Stimulated activated CD4-positive, alpha-beta T cell treated with anti-CD3 and anti-CD28 coated beads, Interleukin-4, amount 100 ng/mL, for 4 hours (primary cell): ENCODE results near the gene KRAS.

ENCODE experiments used
- DNase-seq, 2 experiments: peaks; one replicate each; pipeline ENCODE4 v3.0.0-alpha.2; 2020

Gene KRAS

GRCh38 chr12:25194722-25195055 is 56.0 kb downstream of the KRAS start:
- DNase-seq, result no peak

DNA sequence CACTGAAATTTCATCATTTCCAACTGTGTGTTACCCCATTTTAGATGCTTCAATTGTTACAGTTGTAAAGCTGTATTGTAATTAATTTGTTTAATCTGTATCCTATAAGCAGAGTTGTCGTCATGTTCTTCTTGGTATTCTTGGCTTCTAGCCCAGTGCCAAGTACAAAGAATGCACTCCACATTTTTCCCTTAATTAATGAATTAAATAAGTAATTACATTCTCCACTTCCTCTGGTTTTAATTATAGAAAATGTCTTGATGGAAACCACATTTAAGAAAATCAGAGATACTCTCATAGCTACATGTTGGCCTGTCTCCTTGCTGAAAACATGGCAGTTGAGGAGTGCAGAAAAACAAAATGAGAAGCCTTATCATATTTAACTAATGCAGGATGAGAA is 56.5 kb downstream of the KRAS start:
- no peak for DNase-seq

DNA sequence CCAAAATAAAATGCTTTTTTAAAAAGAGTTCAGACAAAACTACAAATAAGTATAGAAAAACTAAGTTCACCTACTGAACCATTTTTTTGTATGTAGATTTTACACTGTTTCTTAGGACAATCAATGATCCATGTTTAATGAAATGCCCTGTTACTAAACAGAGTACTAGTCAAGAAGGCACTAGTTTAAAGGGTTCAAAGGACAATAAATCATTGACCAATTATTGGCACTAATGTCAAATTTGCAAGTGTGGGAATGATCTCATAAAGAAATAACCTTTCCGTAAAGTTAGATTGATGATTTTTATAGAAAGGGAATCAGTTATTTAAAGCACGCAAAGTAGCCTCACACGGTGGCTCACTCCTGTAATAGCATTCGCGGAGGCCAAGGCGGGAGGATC is 59.9 kb downstream of the KRAS start:
- DNase-seq, result no peak

DNA sequence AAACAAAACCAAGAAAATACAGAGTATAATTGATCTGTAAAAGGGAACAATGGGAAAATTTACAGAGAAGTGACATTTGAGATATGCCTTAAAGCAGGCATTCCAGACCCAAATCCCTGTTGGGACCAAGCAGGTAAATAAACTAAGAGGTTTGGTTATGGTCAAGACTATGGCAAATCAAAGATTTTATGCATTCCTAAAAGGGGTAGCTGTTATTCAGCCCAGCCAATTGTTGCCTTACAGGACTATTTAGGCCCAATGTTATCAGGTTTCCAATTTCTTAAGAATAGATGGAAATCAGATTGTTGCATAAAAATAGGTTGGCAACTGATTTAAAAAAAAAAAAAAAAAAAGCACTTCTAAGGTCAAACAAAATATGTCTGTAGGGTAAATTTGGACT is 61.1 kb downstream of the KRAS start:
- no peak for DNase-seq

DNA sequence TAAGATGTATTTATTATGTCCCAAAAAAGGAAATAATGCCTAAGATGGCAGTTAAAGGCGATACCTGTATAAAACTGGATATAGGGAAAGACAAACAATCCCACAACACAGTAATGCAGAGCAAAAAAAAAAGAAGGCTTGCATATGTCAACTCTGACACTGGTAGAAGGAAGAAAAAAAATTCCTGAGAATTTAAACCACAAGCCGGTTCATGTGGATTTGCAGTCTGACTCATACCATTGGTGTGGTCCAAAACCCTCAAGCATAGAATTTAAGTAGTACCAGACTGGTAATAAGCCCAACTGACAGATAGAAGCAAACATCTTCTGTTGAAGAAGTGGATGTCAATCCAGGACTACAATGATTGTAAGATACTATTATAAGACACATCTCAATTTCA is 62.9 kb downstream of the KRAS start:
- no peak for DNase-seq

- DNase-seq, result no peak
Measured at GRCh38 chr12:25186788-25187402, 63.8 kb downstream of the KRAS start.

DNA sequence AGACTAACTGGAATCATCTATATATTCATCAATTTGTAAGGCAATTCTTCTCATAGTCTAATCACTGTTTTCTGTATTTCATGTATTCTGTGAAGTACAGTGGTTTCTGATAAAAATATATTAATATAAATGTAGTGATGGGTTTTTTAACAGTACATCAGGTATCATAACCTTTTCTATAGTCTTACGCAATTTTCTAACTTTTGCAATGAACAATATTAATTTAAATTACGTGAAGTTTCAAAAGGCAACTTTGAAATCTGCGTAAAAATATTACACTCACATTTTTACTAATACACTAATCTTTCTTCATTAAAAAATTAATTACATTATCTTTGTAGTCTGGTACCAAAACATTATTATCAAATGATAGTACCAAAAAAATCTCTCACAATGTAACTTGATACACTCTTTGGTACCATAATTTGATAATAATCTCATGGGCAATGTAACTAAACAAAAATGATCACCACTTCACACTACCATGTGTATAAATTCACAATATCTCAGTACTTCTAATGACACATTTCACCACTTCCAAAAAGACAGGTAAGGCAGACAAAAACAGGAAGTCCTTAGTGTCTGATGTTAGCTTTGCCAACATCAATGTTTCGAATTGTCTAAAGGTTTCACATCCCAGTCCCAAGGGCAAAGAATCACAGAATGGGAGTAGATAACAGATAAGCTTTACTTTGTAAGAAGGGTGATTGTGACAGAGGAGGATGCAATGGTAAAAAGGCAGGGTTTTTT is 64.5 kb downstream of the KRAS start:
- no peak for DNase-seq

- no peak for DNase-seq
Measured at GRCh38 chr12:25184132-25184531, 66.6 kb downstream of the KRAS start.

DNA sequence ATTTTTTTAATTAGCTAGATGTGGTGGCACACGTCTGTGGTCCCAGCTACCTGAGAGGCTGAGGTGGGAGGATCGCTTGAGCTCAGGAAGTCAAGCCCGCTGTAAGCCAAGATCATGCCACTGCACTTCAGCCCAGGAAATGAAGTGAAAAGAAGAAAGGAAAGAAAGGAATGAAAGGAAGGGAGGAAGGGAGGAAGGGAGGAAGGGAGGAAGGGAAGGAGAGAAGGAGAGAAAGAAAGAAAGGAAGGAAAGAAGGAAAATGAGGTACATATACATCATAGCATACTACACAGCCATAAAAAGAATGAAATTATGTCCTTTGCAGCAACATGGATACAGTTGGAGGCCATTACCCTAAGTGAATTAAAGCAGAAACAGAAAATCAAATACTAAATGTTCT is 68.0 kb downstream of the KRAS start:
- no peak for DNase-seq

DNA sequence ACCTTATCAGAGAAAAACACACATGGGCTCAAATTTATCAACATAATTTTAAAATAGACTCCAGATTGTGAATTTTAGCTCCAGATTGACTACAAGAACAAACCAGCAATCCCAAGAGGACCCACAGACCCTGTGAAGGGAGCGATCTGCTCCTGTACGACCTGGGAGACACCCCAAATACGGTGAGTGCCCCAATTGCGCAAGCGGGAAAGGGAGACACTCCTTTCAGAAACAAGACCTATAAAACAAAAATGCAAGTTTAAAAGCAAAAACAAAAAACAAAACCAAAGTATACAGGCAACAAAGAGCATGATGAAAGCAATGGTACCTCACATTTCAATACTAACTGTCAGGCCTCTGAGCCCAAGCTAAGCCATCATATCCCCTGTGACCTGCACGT is 87.9 kb downstream of the KRAS start:
- no peak for DNase-seq

DNA sequence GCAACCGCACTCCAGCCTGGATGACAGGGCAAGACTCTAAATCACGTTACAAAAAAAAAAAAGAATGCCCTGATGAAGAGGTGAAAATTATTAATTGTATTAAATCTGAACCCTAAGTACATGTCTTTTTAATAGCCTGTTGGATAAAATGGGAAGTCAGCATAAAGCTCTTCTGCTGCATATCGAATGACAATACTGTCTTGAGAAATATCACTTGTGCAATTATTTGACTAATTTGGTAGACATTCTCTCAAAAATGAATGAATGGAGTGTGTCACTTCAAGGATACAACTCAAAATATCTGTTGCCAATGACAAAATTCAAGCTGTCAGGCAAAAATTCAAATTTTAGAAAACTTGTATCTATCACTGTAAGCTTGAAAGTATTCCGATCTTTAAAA is 94.7 kb downstream of the KRAS start:
- no peak for DNase-seq

- no peak for DNase-seq
Measured at GRCh38 chr12:25155022-25155576, 95.6 kb downstream of the KRAS start.
